CD4-positive, alpha-beta T cell treated with Interleukin-1 beta for 1 hour (primary cell): ENCODE results near the gene CD300E.
"Not testable (repeated sequence)": the region's sequence is repeated elsewhere in the genome, so short reads cannot be mapped to it uniquely, and the experiment has no call there.

Experiments used
- DNase-seq, 2 donors: peaks; one replicate each; pipeline ENCODE4 v3.0.0-alpha.2; 2020 to 2022

CD300E gene, protein sequence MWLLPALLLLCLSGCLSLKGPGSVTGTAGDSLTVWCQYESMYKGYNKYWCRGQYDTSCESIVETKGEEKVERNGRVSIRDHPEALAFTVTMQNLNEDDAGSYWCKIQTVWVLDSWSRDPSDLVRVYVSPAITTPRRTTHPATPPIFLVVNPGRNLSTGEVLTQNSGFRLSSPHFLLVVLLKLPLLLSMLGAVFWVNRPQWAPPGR

DNA sequence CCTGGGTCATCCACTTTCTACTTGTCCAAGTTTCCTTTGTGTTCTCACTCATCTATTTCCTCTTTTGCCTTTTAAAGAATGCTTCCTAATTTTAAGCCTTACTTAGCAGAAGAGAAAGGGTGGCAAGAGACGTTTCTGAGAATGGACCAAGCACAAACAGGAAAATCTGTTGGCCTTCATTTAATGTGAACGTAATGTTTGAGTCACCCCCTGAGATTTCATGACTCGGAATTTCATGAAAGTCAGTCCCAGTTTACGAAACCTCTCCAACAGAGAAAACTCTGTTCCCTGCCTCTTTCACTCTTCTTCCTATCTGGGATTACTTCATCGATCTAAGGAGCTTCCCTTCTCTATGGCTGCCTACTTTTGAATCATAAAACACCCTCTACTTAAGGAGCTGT, at the start of gene CD300E:
TSS of gene CD300E (minus strand) at position 46 of the 401 bp plus-strand sequence. CDS start 117 bp downstream, outside the sequence.
- DNase-seq = no peak

DNA sequence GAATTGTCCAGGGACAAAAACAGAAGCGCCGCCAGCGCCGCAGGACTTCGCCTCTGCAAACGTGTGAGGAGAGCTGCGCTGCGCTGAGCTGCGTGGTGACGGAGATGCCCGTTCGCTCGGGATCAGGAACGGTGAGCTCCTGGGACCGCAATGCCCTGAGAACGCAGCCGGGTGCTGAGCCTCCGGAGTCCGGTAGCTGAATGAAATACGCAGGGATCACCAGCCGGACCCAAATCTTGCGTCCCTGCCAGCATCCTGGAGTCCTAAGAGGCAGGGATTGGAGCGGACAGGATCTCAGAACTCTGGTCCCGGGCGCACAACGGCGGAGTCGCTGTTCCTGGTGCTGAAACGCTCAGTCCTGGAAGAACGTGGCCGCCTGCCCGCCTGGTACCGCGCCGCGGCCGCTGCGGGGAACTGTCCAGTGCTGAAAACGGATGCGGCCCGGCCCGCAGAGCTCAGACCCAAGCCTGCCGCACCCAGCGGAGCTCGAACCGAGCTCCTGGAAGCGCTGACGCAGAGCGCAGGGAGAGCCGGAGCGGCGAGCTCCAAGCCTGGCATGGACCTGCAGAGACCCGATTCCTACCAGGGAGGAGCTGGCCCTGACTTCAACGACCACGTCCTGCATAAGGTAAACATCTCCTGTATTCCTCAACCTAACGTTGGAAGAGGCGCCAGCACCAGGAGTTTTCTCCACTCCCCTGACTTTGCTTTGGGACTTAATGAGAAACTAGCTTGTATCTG, 47.7 kb upstream of the CD300E start:
- DNase-seq = peak; percentile 72 to 75

DNA sequence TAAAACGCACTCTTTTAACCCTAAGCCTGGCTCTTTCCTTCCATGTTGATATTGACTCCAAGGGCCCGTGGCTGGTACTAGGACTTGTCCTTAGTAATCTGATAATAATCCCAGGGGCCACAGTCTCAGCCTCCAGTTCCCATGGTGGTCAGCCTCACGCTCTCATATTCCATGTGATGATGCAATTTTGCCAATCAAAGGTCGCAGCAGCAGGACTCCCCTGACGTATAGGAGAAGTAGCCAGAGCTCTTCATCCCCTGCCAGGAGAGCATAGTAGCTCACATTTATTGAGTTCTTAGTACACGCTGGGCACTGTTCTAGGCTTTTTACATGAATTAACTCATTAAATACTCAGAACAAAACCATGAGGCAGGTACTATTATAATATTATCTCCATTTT, 46.8 kb upstream of the CD300E start:
- no peak for DNase-seq

DNA sequence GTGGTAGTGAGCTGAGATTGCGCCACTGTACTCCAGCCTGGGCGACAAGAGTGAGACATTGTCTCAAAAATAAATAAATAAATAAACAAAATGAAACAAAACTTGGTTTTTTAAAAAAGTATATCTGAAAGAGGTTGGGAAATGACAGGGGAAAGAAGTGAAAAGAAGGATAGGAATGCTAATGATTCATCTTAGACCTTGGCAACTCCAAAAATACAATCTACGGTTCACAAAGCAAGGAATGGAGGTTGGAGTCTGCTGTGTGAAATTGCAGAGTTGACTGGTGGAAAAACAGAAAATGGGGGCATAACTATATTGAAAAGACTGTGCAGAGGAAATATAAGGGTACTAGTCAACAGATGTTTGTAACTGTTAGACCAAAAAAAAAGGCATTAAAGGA, 40.0 kb upstream of the CD300E start:
- DNase-seq = no peak

DNA sequence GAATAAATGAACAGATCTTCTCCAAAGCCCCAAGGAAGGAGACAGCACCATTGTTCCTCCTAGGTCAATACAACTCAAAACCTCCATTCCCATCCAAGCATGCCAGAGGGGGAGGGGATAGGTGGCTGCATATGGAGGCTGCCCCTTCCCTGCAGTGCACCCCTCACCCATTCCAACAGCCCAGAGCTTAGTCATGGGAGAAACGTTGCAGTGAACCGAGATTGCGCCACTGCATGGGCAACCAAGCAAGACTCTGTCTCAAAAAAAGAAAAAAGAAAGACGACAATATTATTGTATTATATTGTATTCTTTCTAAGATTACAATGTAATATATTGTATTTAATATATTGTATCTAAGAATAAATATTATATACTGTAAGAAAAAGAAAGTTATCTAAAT, 36.4 kb upstream of the CD300E start:
- no peak for DNase-seq

DNA sequence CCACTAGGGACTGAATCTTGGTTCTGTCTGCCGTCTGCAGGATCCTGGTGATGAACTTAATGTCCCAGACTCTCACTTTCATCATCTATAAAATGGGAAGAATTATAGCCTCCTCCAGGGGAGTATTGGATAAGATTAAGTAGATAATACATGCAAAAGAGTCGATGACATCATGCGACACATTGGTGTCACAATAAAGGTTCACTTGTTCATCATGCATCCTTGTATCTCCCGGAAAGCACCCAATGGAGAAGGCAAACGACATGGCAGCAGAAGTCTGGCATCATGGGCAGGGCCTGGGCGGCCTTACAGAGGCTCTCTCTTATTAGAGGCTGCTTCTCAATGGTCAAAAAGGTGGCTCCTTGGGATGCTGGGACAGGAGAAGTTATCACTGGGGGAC, 35.1 kb upstream of the CD300E start:
- DNase-seq = no peak

DNA sequence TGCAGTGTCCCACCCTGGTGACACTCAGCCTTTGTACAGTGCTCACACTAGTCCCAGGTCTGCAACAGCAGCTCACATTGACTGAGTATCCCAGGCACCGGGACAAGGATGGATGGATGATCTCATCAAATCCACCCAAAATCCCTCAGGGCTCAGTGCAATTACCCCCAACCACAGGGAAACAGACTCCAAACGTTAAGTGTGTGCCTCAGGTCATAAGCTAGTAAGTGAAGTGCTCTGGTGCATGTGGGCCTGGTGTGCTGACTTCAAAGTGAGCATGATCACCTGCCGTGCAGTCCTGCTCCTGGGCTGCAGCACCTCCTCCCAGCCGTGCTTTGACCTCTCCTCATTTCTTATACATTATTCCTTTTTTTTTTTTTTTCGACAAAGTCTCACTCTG, 31.2 kb upstream of the CD300E start:
- no peak for DNase-seq

DNA sequence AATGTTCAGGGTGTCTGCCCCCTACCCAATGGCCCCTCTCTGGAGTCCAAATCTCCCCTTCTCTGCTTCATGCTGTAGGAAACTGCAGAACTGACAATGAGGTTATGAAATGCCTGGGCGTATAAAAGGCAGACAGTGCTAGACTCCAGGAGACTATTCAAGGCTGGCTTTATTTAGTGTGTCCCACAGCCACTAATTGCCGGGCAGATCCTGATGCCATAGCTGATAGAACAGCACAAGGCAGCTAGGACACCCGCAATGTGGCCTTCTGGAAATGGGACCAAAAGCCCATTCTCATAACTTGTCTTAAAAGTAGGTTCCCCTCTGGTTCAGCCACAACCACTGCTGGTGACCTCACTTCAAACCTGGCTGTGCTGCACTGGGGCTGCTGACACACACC, 28.5 kb upstream of the CD300E start:
- no peak for DNase-seq

DNA sequence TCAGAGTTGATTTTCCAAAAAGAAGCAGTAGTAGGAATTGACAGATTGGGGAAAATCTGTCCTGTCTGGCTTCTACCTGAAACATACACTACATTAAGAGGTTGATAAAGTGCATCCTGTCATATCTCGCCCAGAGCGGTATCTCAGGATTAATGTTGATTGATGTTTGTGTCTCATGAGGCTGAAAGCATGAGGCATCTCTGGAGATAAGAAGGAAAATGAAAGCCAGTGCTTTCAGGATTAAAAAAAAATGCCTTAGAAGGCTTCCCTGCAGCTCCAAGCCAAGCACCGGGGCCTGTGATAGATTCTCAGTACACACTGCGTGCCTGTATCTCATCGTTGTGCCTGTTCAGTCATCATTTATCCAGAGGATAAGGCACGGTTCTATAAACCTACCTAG, 26.4 kb upstream of the CD300E start:
- DNase-seq = no peak

DNA sequence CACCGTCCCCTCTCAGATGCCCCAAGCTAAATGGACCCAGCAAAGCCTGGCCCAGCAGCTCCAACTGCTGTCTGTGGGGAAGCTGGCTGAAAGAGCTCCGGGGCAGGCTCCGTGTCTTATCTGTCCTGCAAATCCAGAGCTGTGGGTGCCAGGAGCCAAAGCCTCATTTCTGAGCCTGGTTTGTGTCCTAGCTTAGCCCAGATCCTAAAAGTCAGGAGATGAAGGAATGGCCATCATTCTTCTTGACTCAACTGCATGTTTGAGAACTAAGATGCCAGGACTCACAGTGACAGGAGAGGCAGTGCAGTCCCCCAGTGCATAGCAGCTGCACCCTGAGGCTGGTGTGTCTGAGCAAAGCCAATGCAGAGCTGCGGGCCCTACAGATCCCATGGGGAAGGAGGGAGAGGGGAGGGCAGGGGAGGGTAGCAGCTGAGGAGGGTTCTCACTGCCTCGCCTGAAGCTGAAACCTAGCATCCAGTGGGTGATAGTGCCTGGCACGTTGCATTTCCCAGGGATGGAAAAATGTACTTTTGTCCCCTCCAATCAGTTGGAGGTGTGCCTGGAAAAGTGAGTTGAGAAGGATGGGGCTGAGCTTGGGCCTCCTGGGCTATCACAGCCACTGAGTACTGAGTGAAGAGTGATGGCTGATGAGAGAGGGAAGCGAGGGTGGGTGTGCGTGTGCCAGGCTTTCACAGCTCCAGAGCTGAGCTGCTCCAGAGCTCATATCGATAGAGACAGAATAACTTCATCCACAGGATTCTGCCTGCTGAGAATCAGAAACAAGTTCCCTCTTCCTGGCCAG, 24.5 kb upstream of the CD300E start:
- DNase-seq = no peak

DNA sequence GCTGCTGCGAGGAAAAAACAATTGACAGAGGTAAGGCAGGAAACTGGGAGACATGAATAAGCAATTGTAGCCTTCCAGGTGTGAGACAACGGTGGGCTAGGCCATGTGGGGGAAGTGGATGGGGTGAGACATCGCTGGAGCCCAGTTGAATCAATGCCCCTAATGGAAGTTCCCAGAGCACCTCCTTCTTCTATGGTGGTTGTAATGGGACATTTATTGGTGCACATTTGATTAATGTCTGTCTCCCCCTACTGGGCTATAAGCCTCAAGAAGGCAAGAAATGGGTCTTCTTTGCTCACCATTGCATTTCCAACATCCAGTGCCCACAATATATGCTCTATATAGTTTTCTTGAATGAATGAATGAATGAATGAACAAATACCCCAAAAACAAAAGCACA, 22.7 kb upstream of the CD300E start:
- DNase-seq = peak in 1 of 2 donors; percentile 16

DNA sequence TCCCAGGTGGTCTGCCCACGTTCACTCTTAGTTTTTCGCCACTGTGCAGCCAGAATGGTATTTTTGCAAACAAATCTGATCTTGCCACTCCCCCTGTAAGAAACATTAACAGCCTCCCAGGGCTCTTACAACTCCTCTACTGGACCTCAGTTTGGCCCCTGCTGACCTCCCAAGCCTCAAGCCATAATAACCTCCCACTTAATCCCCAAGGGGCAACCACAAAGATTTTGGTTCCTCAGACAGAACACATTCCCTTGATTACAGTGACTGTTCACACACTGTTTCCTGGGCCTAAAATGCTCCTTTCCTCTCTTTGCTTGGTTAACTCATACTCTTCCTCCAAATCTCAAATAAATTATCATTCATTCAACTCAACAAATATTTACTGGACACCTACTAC, 21.5 kb upstream of the CD300E start:
- DNase-seq = no peak

DNA sequence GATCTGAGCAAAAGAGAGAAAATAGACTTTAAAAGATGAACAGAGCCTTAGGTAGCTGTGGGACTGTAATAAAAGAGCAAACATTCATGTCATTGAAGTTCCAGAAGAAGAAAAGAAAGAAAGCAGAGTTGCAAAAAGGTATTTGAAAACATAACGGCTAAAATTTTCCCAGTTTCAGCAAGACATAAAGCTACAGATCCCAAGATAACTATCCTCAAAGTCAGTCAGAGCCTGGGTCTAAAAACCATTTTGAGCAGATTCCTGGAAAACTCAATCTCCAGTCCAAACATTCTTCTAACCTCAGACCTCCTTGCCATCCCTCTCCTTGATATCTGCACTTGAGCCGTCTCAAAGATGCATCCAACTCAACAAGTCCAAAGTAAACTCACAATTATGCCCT, 20.9 kb upstream of the CD300E start:
- no peak for DNase-seq

DNA sequence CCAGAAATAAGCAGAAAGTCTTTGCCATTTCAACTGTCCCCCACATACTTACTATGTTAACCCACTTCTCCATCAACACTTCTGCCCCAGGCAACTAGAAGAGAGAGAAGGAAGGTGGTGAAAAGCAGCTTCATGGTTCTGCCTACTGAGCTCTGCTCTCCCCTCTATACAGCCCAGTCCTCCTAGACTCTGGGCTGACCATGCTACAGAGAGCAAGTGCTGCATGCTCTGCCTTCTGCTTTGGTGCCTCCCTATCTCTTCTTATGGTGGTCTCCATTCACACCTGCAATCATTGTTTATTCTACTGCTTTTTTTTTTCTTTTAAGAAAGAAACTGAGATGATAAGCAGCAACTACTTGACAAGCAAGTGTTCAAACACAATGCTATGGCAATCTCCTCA, 20.3 kb upstream of the CD300E start:
- no peak for DNase-seq

DNA sequence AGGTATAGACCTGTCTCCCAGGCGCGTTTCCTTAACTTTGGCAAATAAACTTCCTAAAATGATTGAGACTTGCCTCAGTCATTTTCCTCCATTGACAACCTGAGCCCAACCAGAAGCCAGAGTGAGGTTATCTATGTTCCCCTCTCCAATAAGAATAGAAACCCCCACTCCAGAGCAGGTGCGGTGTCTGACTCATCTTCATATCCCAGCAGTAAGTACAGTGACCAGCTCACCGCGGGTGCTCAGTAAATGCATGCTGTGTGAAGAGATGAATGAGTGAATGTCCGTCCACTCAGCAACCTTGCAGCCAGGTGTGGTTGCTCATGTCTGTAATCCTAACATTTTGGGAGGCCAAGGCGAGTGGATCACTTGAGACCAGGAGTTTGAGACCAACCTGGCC, 19.5 kb upstream of the CD300E start:
- no peak for DNase-seq

DNA sequence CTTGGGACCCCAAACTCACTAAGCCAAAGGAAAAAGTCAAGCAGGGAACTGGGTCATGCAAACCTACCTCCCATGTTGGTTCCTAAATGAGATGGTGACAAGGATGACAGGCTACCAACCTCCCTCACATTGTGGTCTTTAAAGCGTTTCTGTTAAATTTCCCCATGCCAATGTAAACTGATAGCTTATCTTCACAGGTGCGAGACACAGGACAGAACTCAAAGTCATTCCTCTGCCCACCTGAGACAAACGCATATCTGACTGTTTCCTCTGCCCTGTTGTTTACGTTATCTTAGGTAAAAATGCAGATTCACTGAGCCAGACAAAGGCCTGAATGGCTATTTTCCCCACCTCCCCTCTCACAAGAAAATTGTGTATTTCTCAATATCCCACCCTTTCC, 19.0 kb upstream of the CD300E start:
- no peak for DNase-seq

DNA sequence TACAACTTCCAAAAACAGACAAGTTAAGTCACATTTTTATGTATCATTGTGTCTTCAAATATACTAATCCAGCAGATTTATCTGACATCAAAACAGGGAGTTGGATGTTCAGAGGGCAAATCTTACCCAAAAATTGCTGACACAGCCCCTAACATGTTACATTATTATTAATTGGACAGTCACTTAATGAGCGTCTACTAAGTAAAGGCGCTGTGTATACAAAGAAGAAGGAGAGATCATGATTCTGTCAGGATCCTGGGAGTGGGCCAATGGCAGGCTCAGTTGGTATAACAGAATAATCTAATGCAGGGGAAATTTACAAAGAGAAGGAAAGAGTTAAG, 18.4 kb upstream of the CD300E start:
- no peak for DNase-seq

DNA sequence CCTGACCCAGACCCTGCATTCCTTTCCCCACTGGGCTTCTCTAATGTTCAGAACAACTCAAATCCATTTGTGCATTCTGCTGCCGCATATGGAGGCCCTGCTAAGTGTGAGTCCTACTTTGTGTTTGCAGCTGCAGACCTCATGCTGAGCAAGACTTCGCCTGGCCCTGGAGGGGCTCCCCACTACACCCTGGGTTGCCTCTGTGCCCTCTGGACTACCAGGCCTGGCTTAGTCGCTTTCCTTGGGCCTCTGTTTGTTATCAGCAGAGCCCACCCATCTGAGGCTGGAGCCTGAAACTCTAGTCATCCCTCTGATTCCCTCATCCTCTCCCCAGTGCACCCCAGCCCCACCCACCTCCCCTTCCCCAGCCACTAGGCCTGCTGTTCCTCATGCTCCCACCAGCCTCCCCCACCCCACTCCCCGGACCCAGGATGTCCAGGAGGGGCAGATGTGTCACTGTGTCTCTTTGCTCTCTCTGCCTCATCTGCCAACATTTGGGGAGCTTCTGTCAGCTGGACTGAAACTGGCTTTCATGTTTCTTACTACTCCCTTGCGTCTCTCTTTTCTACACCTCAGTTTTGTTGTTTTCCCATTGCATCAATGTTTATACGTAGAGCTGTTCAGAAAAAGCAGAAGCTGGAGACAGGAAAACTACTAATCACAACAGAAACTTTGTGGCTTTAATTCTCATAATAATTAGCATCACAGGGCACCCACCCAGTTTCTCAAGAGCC, 17.9 kb upstream of the CD300E start:
- DNase-seq = peak; percentile 6 to 35

DNA sequence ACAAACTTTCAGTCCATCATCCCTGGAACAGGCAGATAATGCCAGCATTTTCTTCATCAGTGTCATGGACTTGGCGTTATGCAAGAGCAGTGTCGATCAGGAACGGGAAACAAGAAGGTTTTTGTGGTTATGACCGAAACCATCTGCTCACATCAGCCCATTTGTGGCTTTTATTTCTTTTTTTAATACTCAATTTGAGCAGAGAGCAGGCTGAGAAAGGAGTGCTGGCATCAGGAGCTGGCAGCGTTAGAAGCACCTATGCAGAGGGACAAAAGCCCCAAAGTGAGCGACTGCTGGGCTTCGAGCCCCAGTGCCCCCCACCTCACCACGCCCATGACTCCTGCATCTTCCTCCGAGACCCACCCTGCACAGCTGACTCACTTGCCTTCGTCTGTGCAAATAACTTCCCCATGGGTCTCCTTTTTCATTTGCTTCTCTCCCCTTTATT, 16.2 kb upstream of the CD300E start:
- DNase-seq = peak; percentile 1 to 70

DNA sequence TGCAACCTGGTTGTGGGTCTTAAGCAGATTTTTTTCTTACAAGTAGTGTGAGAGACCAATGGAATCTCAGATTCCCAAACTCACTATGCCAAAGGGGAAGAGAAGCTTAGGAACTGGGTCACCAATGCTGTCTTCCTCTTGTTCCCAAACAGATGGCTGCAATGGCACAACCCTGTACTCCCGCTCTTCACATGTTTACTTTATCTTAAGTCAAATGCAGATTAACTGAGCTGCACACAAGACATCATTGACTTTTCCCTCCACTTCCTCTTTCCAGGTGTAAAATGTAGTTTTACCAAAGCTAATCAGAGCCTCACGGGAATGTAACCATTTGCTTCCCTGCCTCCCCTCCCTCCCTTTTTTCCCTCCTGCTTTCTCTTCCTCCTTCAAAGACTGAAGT, 14.4 kb upstream of the CD300E start:
- no peak for DNase-seq

DNA sequence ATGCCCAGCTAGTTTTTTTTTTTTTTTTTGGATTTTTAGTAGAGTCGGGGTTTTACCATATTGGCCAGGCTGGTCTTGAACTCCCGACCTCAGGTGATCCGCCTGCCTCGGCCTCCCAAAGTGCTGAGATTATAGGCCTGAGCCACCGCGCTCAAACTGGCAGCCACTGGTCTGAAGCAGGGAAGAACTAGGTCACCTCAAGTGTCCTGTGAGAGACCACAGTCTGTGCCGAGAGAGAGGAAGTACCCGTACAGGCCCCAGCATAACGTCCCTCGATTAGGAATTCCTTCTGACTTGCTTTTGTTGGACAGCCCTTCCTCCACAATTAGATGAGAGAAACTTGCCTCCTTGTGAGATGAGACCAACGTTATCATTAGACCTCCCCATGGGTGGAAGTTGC, 13.7 kb upstream of the CD300E start:
- peak in 1 of 2 donors; percentile 17 for DNase-seq

DNA sequence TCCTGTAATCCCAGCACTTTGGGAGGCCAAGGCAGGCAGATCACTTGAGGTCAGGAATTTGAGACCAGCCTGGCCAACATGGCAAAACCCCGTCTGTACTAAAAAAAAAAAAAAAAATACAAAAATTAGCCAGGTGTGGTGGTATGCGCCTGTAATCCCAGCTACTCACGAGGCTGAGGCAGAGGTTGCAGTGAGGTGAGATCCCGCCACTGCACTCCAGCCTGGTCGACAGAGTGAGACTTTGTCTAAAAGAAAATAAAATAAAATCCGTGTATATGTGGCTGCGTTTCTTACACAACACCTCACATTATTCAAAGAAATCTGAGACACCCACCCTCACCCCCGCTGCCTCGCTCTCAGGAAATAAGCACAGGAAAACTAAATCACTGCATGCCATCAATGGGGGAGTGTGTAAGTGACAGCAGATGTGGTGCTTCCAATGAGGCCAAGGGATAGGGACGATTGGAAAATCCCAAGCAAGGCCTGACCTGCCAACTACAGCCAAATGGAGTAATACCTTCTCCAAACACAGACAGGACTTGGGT, 13.1 kb upstream of the CD300E start:
- not testable (repeated sequence) for DNase-seq

DNA sequence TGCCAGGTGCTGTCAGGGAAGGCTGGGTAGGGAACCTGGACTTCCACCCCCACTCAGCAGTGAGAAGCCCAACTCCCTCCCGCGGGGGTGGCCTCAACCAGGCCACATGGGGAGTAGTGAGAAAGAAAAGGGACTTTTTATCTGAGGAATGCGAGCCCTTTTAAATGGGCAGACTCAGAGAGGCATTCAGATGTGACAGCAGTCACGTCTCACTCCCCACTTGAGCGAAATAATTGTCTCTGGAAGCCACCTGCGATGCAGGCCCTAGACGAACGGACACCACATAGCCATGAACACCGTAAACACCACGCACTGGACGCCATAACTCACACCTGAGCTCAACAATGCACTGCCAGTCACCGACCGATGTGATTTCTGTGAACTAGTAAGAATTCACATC, 11.9 kb upstream of the CD300E start:
- no peak for DNase-seq
